Fibroblast of pulmonary artery (primary cell): ENCODE measurements around the gene HTRA2.
A peak's percentile ranks its signal among the peaks of the same experiment; 100 is the strongest.

ENCODE experiments used
- DNase-seq: peaks from one replicate; pipeline ENCODE4 v3.0.0-alpha.2; 2010; ENCODE audit warnings: low read depth
- H3K4me3 ChIP-seq: replicated peaks from 2 replicates; pipeline ENCODE4 v1.5.1; 2011; ENCODE audit warnings: low read depth, mild to moderate bottlenecking, control low read depth, low read length, moderate library complexity
- TF ChIP-seq, protein P1 (sequence below): IDR thresholded peaks from 2 replicates; pipeline ENCODE4 v1.5.1; 2011; ENCODE audit warnings: mild to moderate bottlenecking, control low read depth, low read length, inconsistent platforms; ENCODE audit errors: missing control alignments

The HTRA2 gene

GRCh38 chr2:74548285-74548899 lies 18.7 kb downstream of the HTRA2 start:
- TF ChIP-seq, protein P1, sequence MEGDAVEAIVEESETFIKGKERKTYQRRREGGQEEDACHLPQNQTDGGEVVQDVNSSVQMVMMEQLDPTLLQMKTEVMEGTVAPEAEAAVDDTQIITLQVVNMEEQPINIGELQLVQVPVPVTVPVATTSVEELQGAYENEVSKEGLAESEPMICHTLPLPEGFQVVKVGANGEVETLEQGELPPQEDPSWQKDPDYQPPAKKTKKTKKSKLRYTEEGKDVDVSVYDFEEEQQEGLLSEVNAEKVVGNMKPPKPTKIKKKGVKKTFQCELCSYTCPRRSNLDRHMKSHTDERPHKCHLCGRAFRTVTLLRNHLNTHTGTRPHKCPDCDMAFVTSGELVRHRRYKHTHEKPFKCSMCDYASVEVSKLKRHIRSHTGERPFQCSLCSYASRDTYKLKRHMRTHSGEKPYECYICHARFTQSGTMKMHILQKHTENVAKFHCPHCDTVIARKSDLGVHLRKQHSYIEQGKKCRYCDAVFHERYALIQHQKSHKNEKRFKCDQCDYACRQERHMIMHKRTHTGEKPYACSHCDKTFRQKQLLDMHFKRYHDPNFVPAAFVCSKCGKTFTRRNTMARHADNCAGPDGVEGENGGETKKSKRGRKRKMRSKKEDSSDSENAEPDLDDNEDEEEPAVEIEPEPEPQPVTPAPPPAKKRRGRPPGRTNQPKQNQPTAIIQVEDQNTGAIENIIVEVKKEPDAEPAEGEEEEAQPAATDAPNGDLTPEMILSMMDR, result no peak
- no peak for DNase-seq
- peak overlapping the region; percentile 58 for H3K4me3 ChIP-seq

DNA sequence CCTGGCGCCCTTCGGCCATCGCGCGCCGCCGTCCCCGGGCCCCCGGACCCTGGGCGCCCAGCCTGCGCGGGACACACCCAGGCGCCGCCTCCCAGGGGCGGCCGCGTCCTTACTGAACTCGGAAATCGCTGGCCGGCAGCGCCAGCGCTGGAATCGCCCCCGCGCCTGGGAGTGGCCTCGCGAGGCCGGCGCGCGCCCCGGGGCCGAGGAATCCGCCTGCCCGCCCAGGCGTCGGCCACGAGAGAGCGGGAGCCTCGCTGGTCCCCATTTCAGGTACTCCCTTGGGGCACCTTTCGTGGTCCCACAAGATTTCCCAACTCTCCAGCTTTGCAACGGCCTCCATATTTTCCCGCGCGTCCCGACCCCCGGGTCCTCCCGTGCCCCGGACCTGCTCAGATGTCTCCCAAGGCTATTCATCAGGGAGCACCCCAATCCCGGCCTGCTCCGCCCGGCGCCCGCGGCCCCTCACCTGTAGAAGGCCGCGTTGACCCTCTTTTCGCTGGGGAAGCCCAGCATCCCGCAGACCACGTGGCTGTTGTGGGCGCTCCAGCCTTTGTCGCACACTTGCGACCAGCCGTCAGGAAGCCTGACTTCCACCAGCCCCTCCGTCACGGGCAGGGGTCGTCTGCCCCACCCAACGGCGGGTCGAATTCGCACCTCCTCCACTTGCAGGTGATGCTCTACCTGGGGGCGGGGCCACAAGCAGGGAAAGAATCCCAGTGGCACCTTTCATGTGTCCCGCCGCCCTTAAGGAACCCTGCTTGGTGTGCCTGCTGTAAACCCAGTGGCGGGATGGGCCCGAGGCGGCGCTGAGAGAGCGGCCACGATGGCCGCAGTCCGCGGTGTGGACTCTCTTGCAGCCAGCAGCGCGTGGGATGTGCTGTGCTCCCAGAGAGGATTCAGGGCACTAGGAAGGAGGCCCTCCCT lies 19.4 kb downstream of the HTRA2 start:
- H3K4me3 ChIP-seq, result peak overlapping the region; percentile 58
- TF ChIP-seq, protein P1, result no peak
- DNase-seq, result no peak

GRCh38 chr2:74550231-74550630 lies 20.5 kb downstream of the HTRA2 start:
- H3K4me3 ChIP-seq, result no peak overlapping the region
- DNase-seq, result no peak
- TF ChIP-seq, protein P1, result no peak

- no peak overlapping the region for H3K4me3 ChIP-seq
- TF ChIP-seq, protein P1, result no peak
- DNase-seq, result no peak
These were observed 21.8 kb downstream of the HTRA2 start for GRCh38 chr2:74551530-74551929.

DNA sequence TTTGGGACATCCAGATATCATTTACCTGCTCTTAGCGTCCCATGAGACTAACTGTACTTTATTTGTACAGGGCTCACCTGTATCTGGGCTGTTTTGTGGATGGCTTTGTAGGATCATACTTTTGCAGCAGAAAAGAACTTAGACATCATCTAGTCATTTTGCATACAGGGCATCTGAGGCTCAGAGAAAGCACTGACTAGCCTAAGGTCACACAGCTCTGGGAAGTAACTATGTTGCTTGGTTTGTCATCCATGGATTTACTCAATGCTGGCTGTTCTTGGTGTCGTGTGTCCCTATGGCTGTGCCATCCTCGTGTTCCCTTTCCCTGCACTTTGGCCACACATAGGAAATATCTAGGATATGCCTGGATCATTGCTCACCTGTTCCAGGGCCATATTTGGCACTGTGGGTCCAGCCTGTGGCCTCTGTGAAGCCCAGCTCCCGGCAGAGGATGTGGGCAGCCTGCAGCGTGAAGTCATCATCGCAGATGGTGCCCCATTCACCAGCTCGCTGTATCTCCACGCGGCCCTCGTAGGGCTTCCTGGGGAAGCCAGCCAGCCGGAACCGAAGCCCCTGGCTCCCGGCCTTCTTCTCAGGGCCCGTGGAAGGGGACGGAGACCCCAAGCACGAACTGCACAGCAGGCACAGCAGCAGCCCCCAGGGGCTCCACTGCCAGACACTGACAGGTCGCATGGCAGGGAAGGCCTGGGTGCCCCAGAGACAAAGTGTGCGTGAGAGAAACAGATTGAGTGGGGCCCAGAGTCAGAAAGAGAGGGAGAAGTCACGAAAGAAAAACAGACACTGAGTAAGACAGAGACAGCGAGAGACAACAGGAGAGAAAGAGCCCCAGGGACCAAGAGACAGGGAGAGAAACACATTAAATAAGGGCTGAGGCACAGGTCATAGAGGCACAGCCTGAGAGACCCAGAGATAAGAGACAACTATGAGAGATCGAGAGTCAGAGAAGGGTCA lies 22.5 kb downstream of the HTRA2 start:
- H3K4me3 ChIP-seq, result peak overlapping the region; percentile 95
- no peak for DNase-seq
- TF ChIP-seq, protein P1, result no peak

- no peak for DNase-seq
- peak overlapping the region; percentile 95 for H3K4me3 ChIP-seq
- TF ChIP-seq, protein P1, result no peak
These were observed 23.4 kb downstream of the HTRA2 start for GRCh38 chr2:74552914-74553811.
